H1 (cell line): ENCODE data around the gene TMEM120B.

ENCODE experiments used
- CHD2 ChIP-seq: IDR thresholded peaks from 2 replicates; pipeline ENCODE4 v1.6.1; 2012; ENCODE audit warnings: low read length, improper control_type of control experiment
- CREB1 ChIP-seq: IDR thresholded peaks from 2 replicates; pipeline ENCODE4 v1.6.1; 2012; ENCODE audit warnings: inconsistent platforms
- EP300 ChIP-seq, 2 experiments: IDR thresholded peaks; 1 replicate in 1 of 2; 2 replicates in 1 of 2; pipeline ENCODE4 v1.6.1; 2011 to 2012; ENCODE audit warnings: low read depth in 2 of 2, low read length in 2 of 2, mild to moderate bottlenecking in 2 of 2, borderline replicate concordance in 1 of 2, inconsistent platforms in 1 of 2, moderate library complexity in 1 of 2
- EZH2 ChIP-seq: fragments of 200-600 bp; sonication (generic); IDR thresholded peaks from 2 replicates; pipeline ENCODE4 v1.7.1; 2012; ENCODE audit warnings: low read depth, mild to moderate bottlenecking, moderate library complexity, low read length, inconsistent platforms; ENCODE audit not compliant: severe bottlenecking
- HDAC2 ChIP-seq, 2 experiments: fragments of 300-600 bp in 1 of 2; sonication (generic) in 1 of 2; IDR thresholded peaks; 2 replicates each; pipeline ENCODE4 v1.6.1; 2011 to 2012; ENCODE audit warnings: low read depth in 2 of 2, low read length in 2 of 2, mild to moderate bottlenecking in 2 of 2, moderate library complexity in 2 of 2, borderline replicate concordance in 1 of 2, inconsistent platforms in 1 of 2
- POLR2A ChIP-seq, 2 experiments: IDR thresholded peaks; 1 replicate in 1 of 2; 2 replicates in 1 of 2; pipeline ENCODE4 v1.6.1; 2011; ENCODE audit warnings: low read depth in 2 of 2, low read length in 2 of 2, mild to moderate bottlenecking in 2 of 2; ENCODE audit errors: control extremely low read depth in 1 of 2
- POLR2AphosphoS5 ChIP-seq: IDR thresholded peaks from 2 replicates; pipeline ENCODE4 v1.6.1; 2011; ENCODE audit warnings: low read depth, low read length
- RAD21 ChIP-seq, 2 experiments: IDR thresholded peaks in 1 of 2; conservative IDR thresholded peaks in 1 of 2; 2 replicates each; pipeline ENCODE4 v1.6.1; 2011; ENCODE audit warnings: low read depth in 2 of 2, low read length in 2 of 2, improper control_type of control experiment in 1 of 2, inconsistent platforms in 1 of 2, mild to moderate bottlenecking in 1 of 2, moderate library complexity in 1 of 2
- RBBP5 ChIP-seq: IDR thresholded peaks from 2 replicates; pipeline ENCODE4 v1.7.1; 2012; ENCODE audit warnings: low read depth, mild to moderate bottlenecking, inconsistent platforms, low read length, moderate library complexity, borderline replicate concordance
- SUZ12 ChIP-seq: fragments of 200-600 bp; sonication (generic); IDR thresholded peaks from 2 replicates; pipeline ENCODE4 v1.6.1; 2012; ENCODE audit warnings: mild to moderate bottlenecking, inconsistent platforms, low read length, moderate library complexity, mixed read lengths
- TEAD4 ChIP-seq: IDR thresholded peaks from 2 replicates; pipeline ENCODE4 v1.6.1; 2012; ENCODE audit warnings: low read depth, low read length, inconsistent platforms, mixed read lengths
- ZNF274 ChIP-seq: IDR thresholded peaks from 2 replicates; pipeline ENCODE4 v1.7.0; 2012; ENCODE audit warnings: low read length, borderline replicate concordance; ENCODE audit errors: extremely low read depth
- TF ChIP-seq, protein P1 (sequence below), 3 experiments: IDR thresholded peaks; 1 replicate in 2 of 3; 2 replicates in 1 of 3; pipeline versions ENCODE4 v1.5.1 to v1.6.1; 2011; ENCODE audit warnings: low read length in 3 of 3, mild to moderate bottlenecking in 3 of 3, inconsistent platforms in 2 of 3, low read depth in 1 of 3, moderate library complexity in 1 of 3; ENCODE audit not compliant: insufficient read depth in 1 of 3; ENCODE audit errors: control extremely low read depth in 1 of 3
- TF ChIP-seq, protein P2 (sequence below): IDR thresholded peaks from 2 replicates; pipeline ENCODE4 v1.6.1; 2012; ENCODE audit warnings: inconsistent platforms

DNA sequence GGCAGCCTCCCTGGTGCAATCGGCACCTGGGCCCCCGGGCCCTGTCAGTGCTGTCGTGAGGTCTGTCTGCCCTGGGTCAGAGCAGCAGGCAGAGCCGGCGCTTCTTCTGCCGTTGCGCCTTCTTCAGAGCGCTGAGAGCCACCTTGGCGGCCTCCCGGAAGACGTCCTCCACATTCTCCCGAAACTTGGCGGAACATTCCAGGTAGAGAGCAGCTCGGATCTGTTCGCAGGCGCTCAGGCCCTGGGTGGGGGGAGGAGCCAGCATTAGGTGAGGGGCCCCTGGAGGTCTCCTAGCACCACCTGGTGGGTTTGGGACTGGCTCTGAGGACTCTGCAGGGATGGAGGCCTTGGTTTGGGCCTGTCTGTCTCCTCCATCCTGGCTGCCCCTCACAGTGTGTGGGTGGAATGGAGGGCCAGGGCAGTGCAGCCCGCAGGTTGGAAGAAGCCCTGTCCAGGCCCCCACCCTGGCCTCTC, 66.9 kb downstream of the TMEM120B start:
- TF ChIP-seq, protein P1, sequence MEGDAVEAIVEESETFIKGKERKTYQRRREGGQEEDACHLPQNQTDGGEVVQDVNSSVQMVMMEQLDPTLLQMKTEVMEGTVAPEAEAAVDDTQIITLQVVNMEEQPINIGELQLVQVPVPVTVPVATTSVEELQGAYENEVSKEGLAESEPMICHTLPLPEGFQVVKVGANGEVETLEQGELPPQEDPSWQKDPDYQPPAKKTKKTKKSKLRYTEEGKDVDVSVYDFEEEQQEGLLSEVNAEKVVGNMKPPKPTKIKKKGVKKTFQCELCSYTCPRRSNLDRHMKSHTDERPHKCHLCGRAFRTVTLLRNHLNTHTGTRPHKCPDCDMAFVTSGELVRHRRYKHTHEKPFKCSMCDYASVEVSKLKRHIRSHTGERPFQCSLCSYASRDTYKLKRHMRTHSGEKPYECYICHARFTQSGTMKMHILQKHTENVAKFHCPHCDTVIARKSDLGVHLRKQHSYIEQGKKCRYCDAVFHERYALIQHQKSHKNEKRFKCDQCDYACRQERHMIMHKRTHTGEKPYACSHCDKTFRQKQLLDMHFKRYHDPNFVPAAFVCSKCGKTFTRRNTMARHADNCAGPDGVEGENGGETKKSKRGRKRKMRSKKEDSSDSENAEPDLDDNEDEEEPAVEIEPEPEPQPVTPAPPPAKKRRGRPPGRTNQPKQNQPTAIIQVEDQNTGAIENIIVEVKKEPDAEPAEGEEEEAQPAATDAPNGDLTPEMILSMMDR (IDR thresholded peaks at IDR 0.05; ENCODE audit: control extremely low read depth in 1 of 3, insufficient read depth in 1 of 3, low read depth in 1 of 3, low read length in 3 of 3): no peak
- no peak for TF ChIP-seq HDAC2 (IDR thresholded peaks at IDR 0.05; ENCODE audit: borderline replicate concordance in 1 of 2, low read depth in 2 of 2, low read length in 2 of 2)
- peak in 1 of 2 experiments; percentile 10; a peak in 1 of 3 replicates for TF ChIP-seq POLR2A (IDR thresholded peaks at IDR 0.05; ENCODE audit: control extremely low read depth in 1 of 2, low read depth in 2 of 2, low read length in 2 of 2)
- TF ChIP-seq EP300 (IDR thresholded peaks at IDR 0.05; ENCODE audit: borderline replicate concordance in 1 of 2, low read depth in 2 of 2, low read length in 2 of 2): no peak
- TF ChIP-seq EZH2: no peak
- TF ChIP-seq TEAD4: no peak
- TF ChIP-seq, protein P2, sequence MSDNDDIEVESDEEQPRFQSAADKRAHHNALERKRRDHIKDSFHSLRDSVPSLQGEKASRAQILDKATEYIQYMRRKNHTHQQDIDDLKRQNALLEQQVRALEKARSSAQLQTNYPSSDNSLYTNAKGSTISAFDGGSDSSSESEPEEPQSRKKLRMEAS: no peak
- no peak for TF ChIP-seq CREB1
- TF ChIP-seq ZNF274: no peak
- TF ChIP-seq POLR2AphosphoS5: no peak
- no peak for TF ChIP-seq CHD2
- TF ChIP-seq RBBP5: no peak
- TF ChIP-seq RAD21 (IDR thresholded peaks at IDR 0.05 in 1 of 2, conservative IDR thresholded peaks at IDR 0.05 in 1 of 2; ENCODE audit: low read depth in 2 of 2, low read length in 2 of 2): no peak
- no peak for TF ChIP-seq SUZ12
